ENCODE data around the gene HPS1. TPM values are rescaled to one million over a fixed set of nuclear protein-coding genes. Genes with fewer than 3 reads are reported as not detected.

HPS1 gene
- 10 to 100 TPM; 31.3 to 36.4 (median 34.8) TPM for polyA plus RNA-seq (ENCODE audit: insufficient read length in 4 of 4)

- DNase-seq (ENCODE audit: low read depth in 4 of 4, low spot score in 3 of 4): peak in 3 of 4 donors; percentile 40 to 50 (median 45)
These were observed at the start of gene HPS1 for GRCh38 chr10:98446661-98447221. HPS1 (minus strand) TSS chr10:98446935; CDS start chr10:98443240, 3,695 bp downstream.

- DNase-seq (ENCODE audit: low read depth in 4 of 4, low spot score in 3 of 4): no peak
These were observed 46.0 kb upstream of the HPS1 start for GRCh38 chr10:98492763-98493162.

- no peak for DNase-seq (ENCODE audit: low read depth in 4 of 4, low spot score in 3 of 4)
These were observed 43.1 kb upstream of the HPS1 start for GRCh38 chr10:98489561-98490481.

- no peak for DNase-seq (ENCODE audit: low read depth in 4 of 4, low spot score in 3 of 4)
These were observed 42.1 kb upstream of the HPS1 start for GRCh38 chr10:98488669-98489430.

GRCh38 chr10:98487649-98488048 lies 40.9 kb upstream of the HPS1 start:
- no peak for DNase-seq (ENCODE audit: low read depth in 4 of 4, low spot score in 3 of 4)

- no peak for DNase-seq (ENCODE audit: low read depth in 4 of 4, low spot score in 3 of 4)
These were observed 39.7 kb upstream of the HPS1 start for GRCh38 chr10:98486421-98486820.

- DNase-seq (ENCODE audit: low read depth in 4 of 4, low spot score in 3 of 4): no peak
These were observed 39.2 kb upstream of the HPS1 start for GRCh38 chr10:98485959-98486358.

GRCh38 chr10:98483658-98484057 lies 36.9 kb upstream of the HPS1 start:
- DNase-seq (ENCODE audit: low read depth in 4 of 4, low spot score in 3 of 4): no peak

GRCh38 chr10:98482096-98482495 lies 35.4 kb upstream of the HPS1 start:
- DNase-seq (ENCODE audit: low read depth in 4 of 4, low spot score in 3 of 4): no peak

- DNase-seq (ENCODE audit: low read depth in 4 of 4, low spot score in 3 of 4): no peak
These were observed 34.7 kb upstream of the HPS1 start for GRCh38 chr10:98481404-98481945.

- DNase-seq (ENCODE audit: low read depth in 4 of 4, low spot score in 3 of 4): no peak
These were observed 31.9 kb upstream of the HPS1 start for GRCh38 chr10:98478430-98479222.

- no peak for DNase-seq (ENCODE audit: low read depth in 4 of 4, low spot score in 3 of 4)
These were observed 31.1 kb upstream of the HPS1 start for GRCh38 chr10:98477861-98478260.

- no peak for DNase-seq (ENCODE audit: low read depth in 4 of 4, low spot score in 3 of 4)
These were observed 27.9 kb upstream of the HPS1 start for GRCh38 chr10:98474628-98475027.

- no peak for DNase-seq (ENCODE audit: low read depth in 4 of 4, low spot score in 3 of 4)
These were observed 25.5 kb upstream of the HPS1 start for GRCh38 chr10:98472196-98472595.

- no peak for DNase-seq (ENCODE audit: low read depth in 4 of 4, low spot score in 3 of 4)
These were observed 24.1 kb upstream of the HPS1 start for GRCh38 chr10:98470850-98471249.

- DNase-seq (ENCODE audit: low read depth in 4 of 4, low spot score in 3 of 4): no peak
These were observed 22.5 kb upstream of the HPS1 start for GRCh38 chr10:98469001-98469931.

GRCh38 chr10:98467506-98468318 lies 21.0 kb upstream of the HPS1 start:
- peak; percentile 68 to 77 (median 74) for DNase-seq (ENCODE audit: low read depth in 4 of 4, low spot score in 3 of 4)

- DNase-seq (ENCODE audit: low read depth in 4 of 4, low spot score in 3 of 4): no peak
These were observed 20.2 kb upstream of the HPS1 start for GRCh38 chr10:98466861-98467505.
